GM18867 (cell line): ENCODE measurements around the gene SAMD4B.

Source experiments
- ATAC-seq: cut with Tn5 transposase; IDR thresholded peaks from one replicate; pipeline ENCODE4 v1.9.1; 2021; ENCODE audit warnings: mild to moderate bottlenecking, moderate library complexity; ENCODE audit not compliant: unreplicated experiment

The SAMD4B gene

DNA sequence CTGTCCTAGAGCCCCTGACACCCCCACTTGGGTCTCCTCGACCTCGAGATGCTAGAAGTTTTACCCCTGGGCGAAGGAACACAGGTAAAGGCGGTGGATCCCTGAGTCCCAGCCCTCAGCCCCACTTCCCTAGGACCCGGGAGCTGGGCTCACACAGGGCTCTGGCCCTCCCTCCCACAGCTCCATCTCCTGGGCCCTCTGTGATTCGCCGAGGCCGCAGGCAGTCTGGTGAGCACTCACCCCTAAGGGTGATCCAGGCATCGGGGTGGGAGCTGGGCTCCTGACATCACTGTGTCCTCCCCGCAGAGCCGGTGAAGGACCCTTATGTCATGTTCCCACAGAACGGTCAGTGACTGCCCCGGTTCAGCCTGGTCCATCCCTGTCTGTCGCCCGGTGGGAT lies 78.5 kb downstream of the SAMD4B start:
- ATAC-seq: no peak

DNA sequence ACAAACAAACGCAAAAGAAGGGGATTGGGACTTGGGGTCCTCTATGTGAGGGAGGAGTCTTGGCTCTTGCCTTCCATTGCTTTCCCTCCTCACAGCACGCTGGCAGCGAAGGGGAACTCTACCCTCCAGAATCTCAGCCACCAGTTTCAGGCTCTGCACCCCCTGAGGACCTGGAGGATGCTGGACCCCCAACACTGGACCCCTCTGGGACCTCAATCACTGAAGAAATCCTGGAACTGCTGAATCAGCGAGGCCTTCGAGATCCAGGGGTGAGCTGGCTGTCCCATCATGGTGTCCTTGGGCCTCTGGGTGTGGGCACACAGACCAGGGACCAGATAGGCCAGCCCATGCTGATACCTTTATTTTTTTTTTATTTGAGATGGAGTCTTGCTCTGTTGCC lies 79.8 kb downstream of the SAMD4B start:
- ATAC-seq: no peak

DNA sequence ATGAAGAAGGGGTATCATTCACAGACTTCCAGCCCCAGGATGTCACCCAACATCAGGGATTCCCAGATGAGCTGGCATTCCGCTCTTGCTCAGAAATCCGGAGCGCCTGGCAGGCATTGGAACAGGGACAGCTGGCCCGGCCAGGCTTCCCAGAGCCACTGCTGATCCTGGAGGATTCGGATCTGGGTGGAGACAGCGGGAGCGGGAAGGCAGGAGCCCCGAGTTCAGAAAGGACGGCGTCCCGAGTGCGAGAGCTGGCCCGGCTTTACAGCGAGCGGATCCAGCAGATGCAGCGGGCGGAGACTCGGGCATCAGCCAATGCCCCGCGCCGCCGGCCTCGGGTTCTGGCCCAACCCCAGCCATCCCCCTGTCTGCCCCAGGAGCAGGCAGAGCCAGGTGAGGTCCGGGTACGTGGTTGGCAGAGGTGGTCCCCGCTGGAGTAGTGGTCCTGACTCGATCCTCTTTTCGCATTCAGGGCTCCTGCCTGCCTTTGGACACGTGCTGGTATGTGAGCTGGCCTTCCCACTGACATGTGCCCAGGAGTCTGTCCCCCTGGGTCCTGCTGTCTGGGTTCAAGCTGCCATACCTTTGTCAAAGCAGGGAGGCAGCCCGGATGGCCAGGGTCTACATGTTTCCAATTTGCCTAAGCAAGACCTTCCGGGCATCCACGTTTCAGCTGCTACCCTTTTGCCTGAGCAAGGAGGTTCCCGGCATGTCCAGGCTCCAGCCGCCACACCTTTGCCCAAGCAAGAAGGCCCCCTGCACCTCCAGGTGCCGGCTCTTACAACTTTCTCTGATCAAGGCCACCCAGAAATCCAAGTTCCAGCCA lies 81.3 kb downstream of the SAMD4B start:
- no peak for ATAC-seq

DNA sequence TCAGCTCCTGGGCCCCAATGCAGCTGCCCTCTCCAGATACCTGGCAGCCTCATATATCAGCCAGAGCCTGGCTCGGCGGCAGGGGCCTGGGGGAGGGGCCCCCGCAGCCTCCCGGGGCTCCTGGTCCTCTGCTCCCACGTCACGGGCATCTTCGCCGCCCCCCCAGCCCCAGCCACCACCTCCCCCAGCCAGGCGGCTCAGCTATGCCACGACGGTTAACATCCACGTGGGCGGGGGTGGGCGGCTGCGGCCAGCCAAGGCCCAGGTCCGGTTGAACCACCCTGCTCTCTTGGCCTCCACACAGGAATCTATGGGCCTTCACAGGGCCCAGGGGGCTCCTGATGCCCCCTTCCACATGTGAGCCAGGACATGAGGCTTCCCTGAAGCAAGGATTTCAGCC lies 82.7 kb downstream of the SAMD4B start:
- ATAC-seq: no peak

DNA sequence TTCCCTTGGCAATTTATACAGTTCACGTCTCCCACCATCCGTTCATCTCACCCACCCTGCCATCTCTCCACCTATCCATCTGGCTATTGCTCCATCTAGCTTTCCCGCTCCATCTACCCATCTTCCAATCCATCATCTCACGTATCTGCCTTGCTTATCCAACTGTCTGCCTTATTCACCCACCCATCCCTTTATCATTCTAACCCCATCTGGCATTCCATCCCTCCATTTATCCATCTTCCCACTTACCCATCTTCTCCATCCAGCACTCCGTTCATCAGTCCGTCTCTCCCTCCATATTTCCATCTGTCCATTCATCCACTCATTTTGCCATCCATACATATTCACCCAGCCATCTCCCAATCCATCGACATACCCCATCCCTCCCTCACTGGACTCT lies 83.5 kb downstream of the SAMD4B start:
- no peak for ATAC-seq

DNA sequence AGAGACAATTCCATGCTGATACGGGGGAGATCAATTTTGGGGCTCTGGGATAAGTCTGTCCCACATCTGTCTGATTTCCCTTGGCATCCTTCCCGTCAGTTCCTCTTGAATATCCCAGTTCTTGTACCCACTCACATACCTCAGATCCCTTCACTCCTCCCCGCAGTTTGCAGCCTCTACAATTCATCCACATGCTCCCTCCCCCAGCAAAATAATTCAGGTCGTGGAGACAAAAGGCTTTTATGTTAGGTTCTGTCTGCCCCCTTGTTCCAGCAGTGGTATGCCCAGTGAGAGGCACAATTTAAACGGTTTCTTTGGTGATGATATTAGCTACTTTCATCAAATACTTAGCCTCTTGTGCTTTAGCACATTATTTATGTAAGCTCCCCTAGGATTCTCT lies 83.9 kb downstream of the SAMD4B start:
- no peak for ATAC-seq

DNA sequence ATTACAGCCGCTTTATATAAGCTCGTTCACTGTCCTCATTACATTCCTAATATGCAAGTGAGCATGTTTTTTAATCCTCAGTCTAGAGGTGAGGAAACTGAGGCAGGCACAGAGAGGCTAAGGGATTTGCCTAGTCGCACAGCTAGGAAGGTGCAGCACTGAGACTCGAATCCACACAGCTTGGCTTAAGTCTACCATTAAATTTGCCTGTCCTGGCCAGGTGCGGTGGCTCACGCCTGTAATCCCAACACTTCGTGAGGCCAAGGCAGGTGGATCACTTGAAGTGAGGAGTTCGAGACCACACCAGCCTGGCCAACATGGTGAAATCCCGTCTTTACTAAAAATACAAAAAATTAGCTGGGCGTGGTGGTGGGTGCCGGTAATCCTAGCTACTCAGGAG lies 85.5 kb downstream of the SAMD4B start:
- no peak for ATAC-seq

DNA sequence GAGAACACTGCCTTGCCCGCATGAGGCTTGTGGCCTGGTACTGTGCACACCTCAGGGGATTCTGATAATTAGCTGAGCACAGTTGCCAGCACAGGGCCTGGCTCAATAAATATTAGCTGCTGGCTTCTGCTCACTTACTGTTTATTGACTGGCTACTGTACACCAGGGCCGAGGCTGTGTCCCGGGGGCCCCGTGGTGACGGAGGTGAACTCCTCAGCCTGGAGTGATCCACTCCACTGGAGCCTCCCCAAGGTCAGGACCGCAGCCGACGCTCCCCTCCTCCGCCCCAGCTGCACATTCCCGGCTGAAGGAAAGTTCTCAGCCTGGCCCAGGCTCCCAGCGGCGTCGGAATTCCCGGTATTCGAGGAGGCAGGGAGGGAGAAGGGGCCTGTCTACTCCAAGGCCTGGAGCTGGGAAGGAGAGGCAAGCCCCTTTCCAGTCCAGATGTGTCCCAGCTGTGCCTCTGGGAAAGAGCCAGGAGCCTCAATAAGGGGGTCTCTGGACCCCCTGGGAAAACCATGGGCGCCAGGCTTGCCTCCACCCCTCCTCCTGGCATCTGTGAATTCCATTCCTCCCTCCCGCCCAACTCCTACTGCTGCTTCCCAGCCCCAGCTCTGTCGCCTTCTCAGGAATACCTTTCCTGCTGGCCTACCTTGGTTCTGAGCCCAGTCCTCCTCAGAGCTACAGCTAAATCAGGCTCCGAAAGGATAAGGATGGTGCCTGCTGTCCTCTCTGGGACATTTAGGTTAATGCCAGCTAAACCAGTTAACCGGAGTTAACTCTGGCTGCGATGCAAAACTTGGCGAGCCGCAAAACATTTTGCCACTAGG lies 86.3 kb downstream of the SAMD4B start:
- ATAC-seq: no peak

DNA sequence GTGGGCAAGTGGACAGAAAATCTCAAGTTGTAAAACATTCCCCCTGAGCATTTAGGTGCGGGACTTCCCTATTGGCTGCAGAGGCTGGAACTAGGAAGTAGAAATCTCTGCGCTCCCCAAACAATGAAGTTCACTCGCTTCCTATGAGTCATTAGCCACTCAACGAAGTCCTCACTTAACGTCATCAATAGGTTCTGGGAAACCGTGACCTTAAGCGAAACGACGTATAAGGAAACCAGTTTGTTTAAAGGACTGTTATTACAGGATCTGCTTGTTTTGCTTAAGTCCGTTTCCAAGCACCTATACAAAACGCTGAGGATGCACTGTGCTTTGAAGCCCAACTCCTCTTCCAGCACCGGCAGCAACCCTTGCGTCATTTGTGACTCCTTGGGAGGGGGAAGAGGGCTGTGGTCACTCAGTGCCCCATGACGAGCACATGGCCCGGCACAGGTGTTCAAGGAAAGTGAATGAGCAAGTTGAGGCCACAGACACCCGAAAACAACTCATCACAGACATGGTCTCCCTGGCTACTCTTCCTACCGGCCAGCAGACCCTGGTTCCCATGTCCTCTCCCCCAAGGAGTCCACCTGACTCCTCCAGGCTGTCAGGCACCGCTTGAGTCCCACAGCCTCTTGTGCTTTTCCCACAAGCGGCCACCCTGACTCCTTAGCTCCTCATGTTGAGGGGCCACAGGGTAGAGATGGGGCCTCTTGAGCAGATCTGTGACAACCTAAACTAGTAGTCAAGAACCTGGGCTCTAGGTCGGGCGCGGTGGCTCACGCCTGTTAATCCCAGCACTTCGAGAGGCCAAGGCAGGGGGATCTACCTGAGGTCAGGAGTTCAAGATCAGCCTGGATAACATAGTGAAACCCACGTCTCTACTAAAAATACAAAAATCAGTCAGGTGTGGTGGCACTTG lies 88.7 kb downstream of the SAMD4B start:
- ATAC-seq: peak; percentile 30

DNA sequence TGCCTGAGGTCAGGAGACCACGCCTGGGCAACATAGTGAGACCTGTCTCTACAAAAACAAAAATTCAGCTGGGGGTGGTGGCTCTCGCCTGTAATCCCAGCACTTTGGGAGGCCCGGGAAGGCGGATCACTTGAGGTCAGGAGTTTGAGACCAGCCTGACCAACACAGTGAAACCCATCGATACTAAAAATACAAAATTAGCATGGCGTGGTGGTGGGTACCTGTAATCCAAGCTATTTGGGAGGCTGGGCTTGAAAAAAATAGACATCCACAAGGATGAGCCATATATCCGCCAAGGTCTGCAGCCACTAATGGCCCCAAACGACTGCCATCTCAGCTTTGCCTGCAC lies 90.4 kb downstream of the SAMD4B start:
- ATAC-seq: no peak

DNA sequence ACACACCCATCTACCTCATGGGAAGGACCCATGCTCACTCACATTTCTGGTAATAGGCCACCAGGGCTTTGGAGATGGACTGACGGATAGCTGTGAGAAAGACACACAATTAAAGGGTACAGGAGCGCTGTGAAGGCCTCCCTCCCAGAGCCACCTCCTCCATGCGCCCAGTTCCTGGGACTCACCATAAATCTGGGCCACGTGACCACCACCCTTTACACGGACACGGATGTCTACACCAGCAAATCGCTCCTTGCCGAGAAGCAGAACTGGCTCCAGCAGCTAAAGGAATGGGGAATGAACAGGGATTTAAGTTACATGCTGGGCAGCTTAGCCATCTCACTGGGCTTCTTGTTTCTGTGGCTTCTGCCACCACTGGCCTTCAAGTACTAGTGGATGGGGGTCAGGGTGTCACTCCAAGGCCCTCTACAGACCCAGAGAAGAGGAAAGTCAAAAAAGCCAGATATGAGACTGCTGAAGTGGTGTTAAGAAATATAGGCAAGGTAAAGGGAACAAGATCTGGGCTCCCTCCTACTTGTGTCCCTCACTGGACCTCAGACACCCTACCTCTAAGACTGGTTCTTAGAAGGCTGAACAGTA lies 91.4 kb downstream of the SAMD4B start:
- no peak for ATAC-seq

DNA sequence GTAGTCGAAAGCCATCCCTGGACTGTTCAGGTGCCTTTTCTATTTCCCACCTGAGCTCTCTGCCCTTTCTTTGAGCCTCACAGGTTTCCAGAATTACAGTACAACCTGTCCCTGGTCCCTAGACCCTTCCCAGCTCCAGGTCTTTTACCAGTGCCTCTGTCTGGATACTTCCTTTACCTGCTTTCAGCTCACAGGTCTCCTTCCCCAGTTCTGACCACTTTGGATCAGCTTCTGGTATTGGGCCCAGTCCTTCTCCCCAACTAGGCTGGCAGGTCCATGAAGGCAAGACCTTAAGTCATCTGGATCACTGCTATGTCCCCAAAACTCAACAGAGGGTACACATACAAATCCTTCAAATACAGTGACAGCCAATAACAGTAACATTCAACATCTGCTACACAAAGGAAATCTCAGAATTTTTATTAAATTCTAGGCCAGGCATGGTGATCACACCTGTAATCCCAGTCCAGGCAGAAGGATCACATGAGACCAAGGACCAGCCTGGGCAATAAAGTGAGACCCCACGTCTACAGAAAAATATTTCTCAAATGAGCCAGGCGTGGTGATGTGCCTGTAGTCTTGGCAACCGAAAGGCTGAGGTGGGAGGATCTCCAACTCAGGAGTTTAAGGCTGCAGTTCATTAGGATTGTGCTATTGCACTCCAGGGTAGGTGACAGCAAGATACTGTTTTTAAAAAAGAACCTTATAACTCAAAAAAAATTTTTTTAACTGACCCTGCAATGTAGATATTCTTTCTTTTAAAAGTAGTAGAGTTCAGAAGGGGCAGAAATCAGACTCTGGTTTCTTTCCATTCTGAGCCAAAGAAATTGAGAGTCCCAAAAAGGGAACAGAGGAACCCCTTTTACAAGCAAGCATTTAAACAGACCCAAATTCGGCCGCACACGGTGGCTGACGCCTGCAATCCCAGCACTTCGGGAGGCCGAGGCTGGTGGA lies 92.2 kb downstream of the SAMD4B start:
- ATAC-seq: no peak
